Measurements from ENCODE around the gene CHCHD2. TPM values are rescaled to one million over a fixed set of nuclear protein-coding genes. Genes with fewer than 3 reads are reported as not detected.

Gene CHCHD2
- total and polyA plus RNA-seq, 2 of the 13 experiments (the other 11 are each of a cell fraction or from before 2014, with no cell fraction given), result 330 to 572 TPM

GRCh38 chr7:56063882-56064625 is 42.2 kb downstream of the CHCHD2 start, which contains the start of gene SUMF2 (continued):
- TF ChIP-seq TFDP2 (CRISPR knock-in tag; IDR thresholded peaks at IDR 0.05) (peak; percentile 59; the same call in 1 of the 2 replicates), KLF13 (CRISPR knock-in tag; IDR thresholded peaks at IDR 0.05) (no peak), NFRKB (IDR thresholded peaks at IDR 0.05) (no peak), ZNF354B (CRISPR knock-in tag; IDR thresholded peaks at IDR 0.05) (no peak), ZBTB39 (CRISPR knock-in tag; IDR thresholded peaks at IDR 0.05) (peak; percentile 70; the same call in 1 of the 2 replicates), GABPB1 (CRISPR knock-in tag; IDR thresholded peaks at IDR 0.05) (peak; percentile 86), ZMYM4 (CRISPR knock-in tag; IDR thresholded peaks at IDR 0.05) (peak; percentile 89), PATZ1 (CRISPR knock-in tag; IDR thresholded peaks at IDR 0.05) (peak; percentile 79), MIER3 (CRISPR knock-in tag; IDR thresholded peaks at IDR 0.05; ENCODE audit: borderline replicate concordance) (peak; percentile 32; the same call in 1 of the 2 replicates), ATF7-NPFF (CRISPR knock-in tag; IDR thresholded peaks at IDR 0.05; ENCODE audit: low read depth) (peak; percentile 91), GATA4 (IDR thresholded peaks at IDR 0.05; ENCODE audit: borderline replicate concordance, low read depth) (no peak), FOSL2 (CRISPR knock-in tag; IDR thresholded peaks at IDR 0.05) (peak; percentile 47), MED1 (CRISPR knock-in tag; IDR thresholded peaks at IDR 0.05) (peak; percentile 80), KAT7 (CRISPR knock-in tag; IDR thresholded peaks at IDR 0.05; ENCODE audit: borderline replicate concordance) (peak; percentile 88; the same call in 1 of the 2 replicates), ZNF598 (CRISPR knock-in tag; IDR thresholded peaks at IDR 0.05; ENCODE audit: borderline replicate concordance) (peak; percentile 52; the same call in 1 of the 2 replicates), HCFC1 (IDR thresholded peaks at IDR 0.05; ENCODE audit: low read depth, low read length) (no peak), ZNF691 (CRISPR knock-in tag; IDR thresholded peaks at IDR 0.05; ENCODE audit: borderline replicate concordance, low read depth) (peak; percentile 41; the same call in 1 of the 2 replicates), ZNF138 (CRISPR knock-in tag; IDR thresholded peaks at IDR 0.05; ENCODE audit: low read depth) (peak; percentile 86; the same call in 1 of the 2 replicates), KLF11 (CRISPR knock-in tag; IDR thresholded peaks at IDR 0.05) (peak; percentile 59; the same call in 1 of the 2 replicates), FOXK1 (CRISPR knock-in tag; IDR thresholded peaks at IDR 0.05; ENCODE audit: borderline replicate concordance, low read depth) (no peak; the same call in 1 of the 2 replicates), ZBTB37 (CRISPR knock-in tag; IDR thresholded peaks at IDR 0.05) (0 out of 2 replicates have a peak, but pooled peaks have one; percentile 36), KDM2A (CRISPR knock-in tag; IDR thresholded peaks at IDR 0.05; ENCODE audit: borderline replicate concordance, low read depth) (peak; percentile 100), NFIC (IDR thresholded peaks at IDR 0.05; ENCODE audit: low read length) (no peak)

Data from HepG2 (cell line).